ENCODE data around the gene PRAMEF14. TPM values are rescaled to one million over a fixed set of nuclear protein-coding genes. Genes with fewer than 3 reads are reported as not detected.

The PRAMEF14 gene
- not detected in 2 replicates for total RNA-seq

GRCh38 chr1:13347034-13347433, at the start of gene PRAMEF14:
Gene PRAMEF14 (minus strand): TSS chr1:13347134. CDS start chr1:13345314, 1,820 bp downstream.

GRCh38 chr1:13389332-13389731, 42.4 kb upstream of the PRAMEF14 start, which contains the start of gene PRAMEF17:
Gene PRAMEF17 (plus strand): TSS chr1:13389632. CDS start chr1:13389658, 26 bp downstream.

GRCh38 chr1:13315281-13315680, 31.7 kb downstream of the PRAMEF14 start, which contains the start of gene PRAMEF15:
Gene PRAMEF15 (plus strand): TSS chr1:13315581. CDS start chr1:13318408, 2,827 bp downstream.

GRCh38 chr1:13303239-13303638, 43.7 kb downstream of the PRAMEF14 start, which contains the start of gene PRAMEF33:
Gene PRAMEF33 (plus strand): TSS chr1:13303539. CDS start chr1:13305955, 2,416 bp downstream.

Other genes starting within 250 kb of the PRAMEF14 start
- gene HNRNPCL2, start 230.3 kb downstream of the PRAMEF14 start, total RNA-seq = not detected in 2 replicates
- gene PRAMEF26, start 191.1 kb downstream of the PRAMEF14 start, total RNA-seq = not detected in 2 replicates
- gene HNRNPCL4, start 181.5 kb downstream of the PRAMEF14 start, total RNA-seq = not detected in 2 replicates
- gene PRAMEF9, start 175.3 kb downstream of the PRAMEF14 start, total RNA-seq = not detected in 2 replicates
- not detected in 2 replicates for gene PRAMEF13, start 145.7 kb downstream of the PRAMEF14 start, total RNA-seq
- gene PRAMEF18, start 121.0 kb downstream of the PRAMEF14 start, total RNA-seq = not detected in 2 replicates
- not detected in 2 replicates for gene PRAMEF5, start 92.9 kb downstream of the PRAMEF14 start, total RNA-seq
- gene PRAMEF8, start 62.0 kb downstream of the PRAMEF14 start, total RNA-seq = not detected in 2 replicates
- not detected in 2 replicates for gene PRAMEF33, start 43.6 kb downstream of the PRAMEF14 start, total RNA-seq
- not detected in 2 replicates for gene PRAMEF15, start 31.6 kb downstream of the PRAMEF14 start, total RNA-seq
- gene PRAMEF19, start 24.8 kb upstream of the PRAMEF14 start, total RNA-seq = not detected in 2 replicates
- gene PRAMEF17, start 42.5 kb upstream of the PRAMEF14 start, total RNA-seq = not detected in 2 replicates
- not detected in 2 replicates for gene PRAMEF20, start 63.3 kb upstream of the PRAMEF14 start, total RNA-seq
- gene LRRC38, start 166.9 kb upstream of the PRAMEF14 start, total RNA-seq = 0.33 TPM in 1 of 2 replicates, not detected in the other
- gene PDPN, start 236.7 kb upstream of the PRAMEF14 start, total RNA-seq = 7.1 and 7.3 TPM in 2 replicates

Measured in mesangial cell (primary cell).